ENCODE results near the gene KIF21A. TPM values are rescaled to one million over a fixed set of nuclear protein-coding genes. Genes with fewer than 3 reads are reported as not detected.

KIF21A gene
- total and polyA plus RNA-seq, 2 donors (not counting 3 experiments of a cell fraction or from before 2014, with no cell fraction given), result 1.8 to 10.1 TPM

GRCh38 chr12:39348523-39348922, 94.4 kb downstream of the KIF21A start:
- Histone ChIP-seq H3K4me3 (replicated peaks in 1 of 3; ENCODE audit: insufficient read depth in 1 of 3, low read depth in 1 of 3, low read length in 3 of 3) (no peak overlapping the region), H3K27ac (ENCODE audit: insufficient read depth, low read depth, low read length) (no peak overlapping the region), H3K27me3 (ENCODE audit: control insufficient read depth in 2 of 2, insufficient read depth in 2 of 2, low read length in 2 of 2) (no peaks in the 10 kb centered on the region), H3K9me3 (replicated peaks; ENCODE audit: control insufficient read depth, insufficient read depth, low read length) (no peaks in the 10 kb centered on the region), H3K4me1 (ENCODE audit: control insufficient read depth, extremely low read depth, insufficient read depth, low read length) (no peaks in the 10 kb centered on the region), H3K9ac (replicated peaks; ENCODE audit: extremely low read depth, insufficient read depth, low read length) (no peak overlapping the region), H2AFZ (ENCODE audit: low read depth, low read length) (no peak overlapping the region), H3K4me2 (ENCODE audit: insufficient read depth, low read length) (no peak overlapping the region), H3K79me2 (ENCODE audit: control insufficient read depth, insufficient read depth, low read length) (no peaks in the 10 kb centered on the region), H3K36me3 (ENCODE audit: control insufficient read depth in 2 of 2, extremely low read depth in 1 of 2, insufficient read depth in 2 of 2, low read length in 2 of 2) (no peaks in the 10 kb centered on the region), H3K9me1 (replicated peaks; ENCODE audit: control insufficient read depth, extremely low read depth, insufficient read depth, low read length) (no peaks in the 10 kb centered on the region), H4K20me1 (replicated peaks; ENCODE audit: control insufficient read depth, extremely low read depth, insufficient read depth, low read length) (no peaks in the 10 kb centered on the region)
- CTCF ChIA-PET, result interaction anchor here (0.8 to 1.9 kb wide), 5 partner anchors 8 to 31 kb away, joined by 3 to 6 read pairs (median 3); no protein-coding TSS in a partner anchor
- DNase-seq (ENCODE audit: low read depth, low spot score) (no peak), FAIRE-seq (no peak)
- no TSS peak for BruUV-seq (replicated peaks)
- TF ChIP-seq MYC (IDR thresholded peaks at IDR 0.05; ENCODE audit: low read depth, low read length) (no peak), JUN (IDR thresholded peaks at IDR 0.05; ENCODE audit: borderline replicate concordance, insufficient read depth, insufficient read length, low read depth) (no peak), POLR2A (IDR thresholded peaks at IDR 0.05; ENCODE audit: low read depth, low read length) (no peak), CTCF (IDR thresholded peaks at IDR 0.05; ENCODE audit: extremely low read depth in 1 of 2, insufficient read depth in 1 of 2, low read depth in 1 of 2, low read length in 2 of 2) (no peak), GATA2 (IDR thresholded peaks at IDR 0.05; ENCODE audit: insufficient read depth, insufficient read length, low read depth, low read length) (no peak), POLR2AphosphoS5 (IDR thresholded peaks at IDR 0.05; ENCODE audit: insufficient read depth, low read depth, low read length) (no peak), MAX (IDR thresholded peaks at IDR 0.05; ENCODE audit: insufficient read depth, insufficient read length) (no peak), FOS (IDR thresholded peaks at IDR 0.05; ENCODE audit: borderline replicate concordance, insufficient read depth, low read length) (no peak), EZH2 (IDR thresholded peaks at IDR 0.05; ENCODE audit: borderline replicate concordance, low read depth, low read length, severe bottlenecking) (no peak)
- POLR2A ChIA-PET, result no interaction called here
- intact Hi-C loops (cut with micrococcal nuclease) (no loop called here), dilution Hi-C loops (cut with MboI; ENCODE audit: extremely low pct_ligation_motif_present, low sequenced_read_pairs) (no loop called here)

Measured in endothelial cell of umbilical vein (primary cell).